Measurements from ENCODE around the gene UBR3.

GRCh38 chr2:169965495-169965894, 138.2 kb downstream of the UBR3 start:
- TF ChIP-seq REST (IDR thresholded peaks at IDR 0.05; ENCODE audit: unreplicated experiment): no peak
- no peak for TF ChIP-seq ZNF331 (CRISPR knock-in tag; IDR thresholded peaks at IDR 0.05; ENCODE audit: low read depth)
- TF ChIP-seq CTCF (conservative IDR thresholded peaks at IDR 0.05; ENCODE audit: low read depth in 2 of 2): no peak
- no peak for TF ChIP-seq EZH2 (IDR thresholded peaks at IDR 0.05; ENCODE audit: low read depth, unreplicated experiment)
- no peak for TF ChIP-seq EZH2phosphoT487 (IDR thresholded peaks at IDR 0.05; ENCODE audit: unreplicated experiment)
- no peak for TF ChIP-seq ETS1 (IDR thresholded peaks at IDR 0.05)
- TF ChIP-seq CREB1 (CRISPR knock-in tag; IDR thresholded peaks at IDR 0.05; ENCODE audit: low read depth): no peak
- no peak for TF ChIP-seq JUNB (IDR thresholded peaks at IDR 0.05; ENCODE audit: unreplicated experiment)
- TF ChIP-seq POLR2AphosphoS5 (IDR thresholded peaks at IDR 0.05; ENCODE audit: low read depth): no peak
- no peak for TF ChIP-seq ZNF114 (CRISPR knock-in tag; IDR thresholded peaks at IDR 0.05)
- no peak for TF ChIP-seq ZNF462 (CRISPR knock-in tag; IDR thresholded peaks at IDR 0.05)
- TF ChIP-seq NANOG (IDR thresholded peaks at IDR 0.05; ENCODE audit: borderline replicate concordance): no peak
- no peak for TF ChIP-seq STAT1 (IDR thresholded peaks at IDR 0.05; ENCODE audit: unreplicated experiment)

Data from GM23338 (cell line).